Coronary artery (tissue), 2 donors: ENCODE results near the gene SARS1.

ENCODE experiments used
- DNase-seq: peaks from one replicate; pipeline ENCODE4 v3.0.0-alpha.2; 2017; ENCODE audit warnings: low spot score
- H3K27ac ChIP-seq, 2 donors: fragments of 200-600 bp; sonication (generic); one replicate each; pipeline ENCODE4 v1.5.1; 2016 to 2019
- H3K4me3 ChIP-seq: fragments of 200-600 bp; sonication (generic); 2 replicates; pipeline ENCODE4 v1.5.1; 2016; ENCODE audit warnings: mild to moderate bottlenecking, moderate library complexity
- TF ChIP-seq, protein P1 (sequence below): fragments of 200-600 bp; sonication (generic); IDR thresholded peaks from one replicate; pipeline ENCODE4 v1.5.1; 2019; ENCODE audit warnings: antibody characterized with exemption

The SARS1 gene

DNA sequence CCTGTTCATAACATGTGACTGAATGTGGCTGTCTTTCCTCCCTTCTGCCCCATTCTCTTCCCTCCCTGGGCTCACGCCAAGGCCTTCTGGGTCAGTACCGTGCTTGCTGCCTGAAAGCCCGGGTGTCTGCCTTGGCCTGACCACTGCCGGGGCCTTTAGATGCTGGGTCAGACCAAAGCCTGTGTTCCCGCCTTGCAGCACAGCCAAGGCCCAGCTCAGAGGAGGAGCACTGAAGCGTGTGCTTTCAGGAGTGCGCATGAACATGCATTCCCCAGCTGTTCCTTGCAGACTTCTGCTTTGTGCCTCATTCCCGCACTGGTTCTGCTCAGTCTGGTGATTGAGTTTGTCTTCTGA is 27.0 kb upstream of the SARS1 start:
- no peak overlapping the region for H3K27ac ChIP-seq
- DNase-seq, result no peak
- TF ChIP-seq, protein P1, sequence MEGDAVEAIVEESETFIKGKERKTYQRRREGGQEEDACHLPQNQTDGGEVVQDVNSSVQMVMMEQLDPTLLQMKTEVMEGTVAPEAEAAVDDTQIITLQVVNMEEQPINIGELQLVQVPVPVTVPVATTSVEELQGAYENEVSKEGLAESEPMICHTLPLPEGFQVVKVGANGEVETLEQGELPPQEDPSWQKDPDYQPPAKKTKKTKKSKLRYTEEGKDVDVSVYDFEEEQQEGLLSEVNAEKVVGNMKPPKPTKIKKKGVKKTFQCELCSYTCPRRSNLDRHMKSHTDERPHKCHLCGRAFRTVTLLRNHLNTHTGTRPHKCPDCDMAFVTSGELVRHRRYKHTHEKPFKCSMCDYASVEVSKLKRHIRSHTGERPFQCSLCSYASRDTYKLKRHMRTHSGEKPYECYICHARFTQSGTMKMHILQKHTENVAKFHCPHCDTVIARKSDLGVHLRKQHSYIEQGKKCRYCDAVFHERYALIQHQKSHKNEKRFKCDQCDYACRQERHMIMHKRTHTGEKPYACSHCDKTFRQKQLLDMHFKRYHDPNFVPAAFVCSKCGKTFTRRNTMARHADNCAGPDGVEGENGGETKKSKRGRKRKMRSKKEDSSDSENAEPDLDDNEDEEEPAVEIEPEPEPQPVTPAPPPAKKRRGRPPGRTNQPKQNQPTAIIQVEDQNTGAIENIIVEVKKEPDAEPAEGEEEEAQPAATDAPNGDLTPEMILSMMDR, result no peak
- no peak overlapping the region for H3K4me3 ChIP-seq

DNA sequence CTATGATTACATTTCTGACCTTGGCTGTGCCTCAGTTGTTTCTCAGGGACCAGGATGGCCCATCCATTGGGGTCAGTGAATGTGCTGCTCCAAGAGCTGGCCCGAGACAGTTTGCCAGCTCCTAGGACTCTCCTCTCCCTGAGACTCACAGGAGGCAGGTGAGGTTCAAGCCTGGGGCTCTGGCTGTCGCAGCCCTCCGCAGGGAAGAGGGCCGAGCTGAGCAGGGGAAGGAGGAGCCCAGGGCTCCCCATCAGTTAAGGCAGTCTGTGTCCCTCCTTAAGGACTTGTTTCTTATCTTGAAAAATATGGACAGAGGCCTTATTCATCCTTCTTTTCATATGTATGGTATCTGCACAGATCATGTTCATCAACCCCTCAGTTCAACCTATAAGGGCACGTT is 26.6 kb upstream of the SARS1 start:
- Histone ChIP-seq H3K4me3 (no peak overlapping the region), H3K27ac (no peak overlapping the region)
- no peak for DNase-seq
- TF ChIP-seq, protein P1, result no peak

DNA sequence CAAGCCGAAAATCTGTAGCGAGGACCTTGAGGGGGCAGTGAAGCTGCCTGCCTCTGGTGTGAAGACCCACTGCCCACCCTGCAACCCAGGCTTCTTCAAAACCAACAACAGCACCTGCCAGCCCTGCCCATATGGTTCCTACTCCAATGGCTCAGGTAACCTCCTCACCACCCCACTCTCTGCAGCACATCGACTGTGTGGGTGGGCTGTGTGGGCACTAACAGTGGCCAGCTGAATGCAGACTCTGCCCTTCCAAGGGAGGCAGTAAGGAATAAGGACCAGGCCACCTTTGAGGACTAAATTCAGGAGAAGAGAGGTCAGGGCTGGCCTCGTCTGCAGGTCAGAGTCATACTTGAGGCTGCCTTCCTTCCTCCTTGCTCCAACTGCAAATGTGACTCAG is 25.5 kb upstream of the SARS1 start:
- TF ChIP-seq, protein P1, result no peak
- DNase-seq, result no peak
- Histone ChIP-seq H3K4me3 (no peak overlapping the region), H3K27ac (no peak overlapping the region)

DNA sequence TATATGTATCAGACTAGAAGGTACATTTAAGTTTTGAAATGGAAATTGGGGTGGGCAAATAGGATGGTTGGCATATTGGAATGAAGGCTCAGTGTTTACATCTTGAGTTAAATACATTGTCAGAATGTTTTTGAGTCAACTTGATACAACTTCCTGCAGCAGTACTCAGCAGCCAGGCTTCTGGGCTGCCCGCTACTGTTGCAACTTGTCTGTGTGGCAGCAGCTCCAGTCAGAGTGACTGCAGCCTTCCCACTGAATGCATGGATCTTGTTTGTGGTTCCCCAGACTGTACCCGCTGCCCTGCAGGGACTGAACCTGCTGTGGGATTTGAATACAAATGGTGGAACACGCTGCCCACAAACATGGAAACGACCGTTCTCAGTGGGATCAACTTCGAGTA is 24.9 kb upstream of the SARS1 start:
- Histone ChIP-seq H3K27ac (no peak overlapping the region), H3K4me3 (no peak overlapping the region)
- DNase-seq, result no peak
- TF ChIP-seq, protein P1, result no peak

DNA sequence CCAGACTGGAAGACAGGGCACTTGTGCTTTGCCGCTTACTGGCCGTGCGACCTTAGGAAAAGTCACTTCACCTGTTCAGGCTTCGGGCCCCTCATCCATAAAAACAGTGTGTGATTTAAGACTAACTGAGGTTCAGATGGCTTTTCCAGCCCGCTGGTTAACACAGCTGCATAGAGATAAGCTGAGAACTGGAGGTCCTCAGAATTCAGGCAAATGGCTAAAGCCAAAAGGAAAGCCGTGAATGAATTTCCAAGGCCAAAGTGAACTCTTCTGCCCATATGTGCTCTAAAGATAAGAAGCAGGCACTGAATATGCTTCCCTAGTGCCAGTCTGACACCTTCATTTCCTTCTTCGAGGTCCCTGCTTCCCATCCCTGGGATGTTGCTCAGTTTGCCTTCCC is 23.5 kb upstream of the SARS1 start:
- Histone ChIP-seq H3K27ac (no peak overlapping the region), H3K4me3 (no peak overlapping the region)
- DNase-seq, result no peak
- TF ChIP-seq, protein P1, result no peak

DNA sequence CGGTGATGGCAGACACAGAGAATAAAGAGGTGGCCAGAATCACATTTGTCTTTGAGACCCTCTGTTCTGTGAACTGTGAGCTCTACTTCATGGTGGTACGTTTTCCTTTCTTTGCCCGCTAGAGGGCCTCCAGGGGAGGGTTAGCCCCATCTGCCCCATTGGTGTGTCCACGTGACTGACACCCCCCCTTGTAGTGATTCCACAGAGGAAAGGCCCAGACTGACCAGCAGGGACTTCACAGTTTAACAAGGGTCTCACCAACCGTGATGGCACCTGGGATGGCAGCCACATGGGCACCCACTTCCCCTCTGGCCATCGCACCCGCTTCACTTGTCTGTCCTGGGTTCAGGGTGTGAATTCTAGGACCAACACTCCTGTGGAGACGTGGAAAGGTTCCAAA is 22.3 kb upstream of the SARS1 start:
- no peak for DNase-seq
- no peak overlapping the region for H3K4me3 ChIP-seq
- H3K27ac ChIP-seq, result no peak overlapping the region
- TF ChIP-seq, protein P1, result no peak

DNA sequence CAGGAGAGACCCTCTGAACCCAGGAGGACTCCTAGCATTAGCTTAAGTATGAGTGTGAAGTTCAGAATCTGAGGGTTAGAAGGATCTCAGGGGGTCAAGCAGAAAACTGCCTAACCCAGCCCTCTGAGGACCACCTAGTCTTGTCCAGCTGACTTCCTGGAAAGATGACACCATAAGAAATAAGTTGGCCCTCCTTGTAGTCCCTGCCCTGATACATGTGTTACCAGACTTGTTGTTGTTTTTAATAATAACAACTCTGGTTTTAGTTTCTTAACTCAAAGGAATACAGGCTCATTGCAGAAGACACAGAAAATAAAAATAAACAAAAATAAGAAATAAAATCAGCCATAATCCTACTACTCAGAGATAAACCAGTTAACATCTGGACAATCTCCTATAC is 21.8 kb upstream of the SARS1 start:
- no peak for DNase-seq
- Histone ChIP-seq H3K27ac (no peak overlapping the region), H3K4me3 (no peak overlapping the region)
- TF ChIP-seq, protein P1, result no peak
